ENCODE data around the gene ABHD6.

DNA sequence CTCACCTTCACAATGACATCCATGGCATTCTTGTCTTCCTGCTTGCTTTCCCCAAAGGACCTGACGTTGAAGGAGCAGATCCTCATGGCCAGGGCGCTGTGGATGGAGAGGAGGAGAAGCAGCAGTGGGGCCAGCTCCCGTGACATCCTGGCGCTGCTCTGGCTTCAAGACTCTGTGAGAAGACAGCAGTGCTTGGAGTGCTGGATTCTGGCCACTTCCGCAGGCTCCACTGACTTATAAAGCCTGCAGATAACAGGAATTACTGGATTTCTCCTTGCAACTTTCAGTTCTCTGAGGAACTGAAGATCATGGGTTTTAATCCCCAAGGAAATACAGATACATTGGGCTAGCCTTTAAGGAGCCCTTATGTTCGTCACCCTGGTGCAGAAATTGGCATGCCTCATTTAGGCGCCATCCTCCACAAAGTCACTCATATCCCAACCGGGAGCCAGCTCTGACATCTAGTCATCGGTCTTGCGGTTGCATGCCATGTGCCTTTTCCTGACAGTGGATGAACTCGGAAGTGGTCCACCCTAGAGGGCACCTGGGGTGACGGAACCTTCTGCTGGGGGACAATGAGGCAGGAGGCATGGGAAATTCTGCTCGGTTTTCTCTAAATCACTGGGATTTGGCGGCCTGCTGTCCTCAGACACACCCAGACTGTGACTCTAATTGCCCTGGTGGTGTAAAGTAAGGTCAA, 26.7 kb upstream of the ABHD6 start, which contains the start of gene DNASE1L3:
- TF ChIP-seq, protein P1, sequence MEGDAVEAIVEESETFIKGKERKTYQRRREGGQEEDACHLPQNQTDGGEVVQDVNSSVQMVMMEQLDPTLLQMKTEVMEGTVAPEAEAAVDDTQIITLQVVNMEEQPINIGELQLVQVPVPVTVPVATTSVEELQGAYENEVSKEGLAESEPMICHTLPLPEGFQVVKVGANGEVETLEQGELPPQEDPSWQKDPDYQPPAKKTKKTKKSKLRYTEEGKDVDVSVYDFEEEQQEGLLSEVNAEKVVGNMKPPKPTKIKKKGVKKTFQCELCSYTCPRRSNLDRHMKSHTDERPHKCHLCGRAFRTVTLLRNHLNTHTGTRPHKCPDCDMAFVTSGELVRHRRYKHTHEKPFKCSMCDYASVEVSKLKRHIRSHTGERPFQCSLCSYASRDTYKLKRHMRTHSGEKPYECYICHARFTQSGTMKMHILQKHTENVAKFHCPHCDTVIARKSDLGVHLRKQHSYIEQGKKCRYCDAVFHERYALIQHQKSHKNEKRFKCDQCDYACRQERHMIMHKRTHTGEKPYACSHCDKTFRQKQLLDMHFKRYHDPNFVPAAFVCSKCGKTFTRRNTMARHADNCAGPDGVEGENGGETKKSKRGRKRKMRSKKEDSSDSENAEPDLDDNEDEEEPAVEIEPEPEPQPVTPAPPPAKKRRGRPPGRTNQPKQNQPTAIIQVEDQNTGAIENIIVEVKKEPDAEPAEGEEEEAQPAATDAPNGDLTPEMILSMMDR (IDR thresholded peaks at IDR 0.05; ENCODE audit: low read depth, low read length) = no peak
- TF ChIP-seq EZH2phosphoT487 (IDR thresholded peaks at IDR 0.05; ENCODE audit: low read depth) = no peak
